Liver (tissue), 9 donors: ENCODE measurements around the gene TP53AIP1. TPM values are rescaled to one million over a fixed set of nuclear protein-coding genes. Genes with fewer than 3 reads are reported as not detected.

ENCODE experiments used
- DNase-seq: peaks from one replicate; pipeline ENCODE4 v3.0.0-alpha.2; 2017; ENCODE audit warnings: low spot score
- H3K27ac ChIP-seq, 2 donors: one replicate each; pipeline ENCODE4 v1.7.0; 2013; ENCODE audit warnings: inconsistent platforms in 2 of 2, low read length in 2 of 2, control low read depth in 1 of 2, low read depth in 1 of 2, mild to moderate bottlenecking in 1 of 2
- H3K27me3 ChIP-seq, 4 donors: one replicate each; pipeline versions ENCODE4 v1.6.1 to v1.7.0; 2013; ENCODE audit warnings: low read length in 3 of 4, inconsistent platforms in 1 of 4, mild to moderate bottlenecking in 1 of 4, moderate library complexity in 1 of 4; ENCODE audit not compliant: control insufficient read depth in 4 of 4, insufficient read depth in 4 of 4
- H3K36me3 ChIP-seq, 4 donors: one replicate each; pipeline versions ENCODE4 v1.6.1 to v1.7.0; 2013; ENCODE audit warnings: low read length in 3 of 4, mild to moderate bottlenecking in 3 of 4, low read depth in 1 of 4, moderate library complexity in 1 of 4; ENCODE audit not compliant: control insufficient read depth in 4 of 4, insufficient read depth in 3 of 4
- H3K4me1 ChIP-seq, 4 donors: one replicate each; pipeline versions ENCODE4 v1.6.1 to v1.7.0; 2013; ENCODE audit warnings: low read length in 3 of 4, mild to moderate bottlenecking in 3 of 4, moderate library complexity in 1 of 4; ENCODE audit not compliant: control insufficient read depth in 4 of 4, insufficient read depth in 4 of 4
- H3K4me3 ChIP-seq, 3 donors: one replicate each; pipeline versions ENCODE4 v1.6.1 to v1.7.0; 2013; ENCODE audit warnings: low read length in 3 of 3, control low read depth in 1 of 3, low read depth in 1 of 3, mild to moderate bottlenecking in 1 of 3
- H3K9ac ChIP-seq, 2 donors: one replicate each; pipeline ENCODE4 v1.7.0; 2013; ENCODE audit warnings: low read length in 2 of 2, mild to moderate bottlenecking in 2 of 2, moderate library complexity in 2 of 2, control low read depth in 1 of 2, low read depth in 1 of 2
- H3K9me3 ChIP-seq, 4 donors: one replicate each; pipeline versions ENCODE4 v1.6.1 to v1.7.0; 2013; ENCODE audit warnings: low read length in 3 of 4; ENCODE audit not compliant: control insufficient read depth in 4 of 4
- EGR1 ChIP-seq, 2 donors: IDR thresholded peaks; 2 replicates each; pipeline ENCODE4 v1.6.1; 2016 to 2018; ENCODE audit warnings: antibody characterized with exemption in 2 of 2, low read depth in 2 of 2
- FOXA1 ChIP-seq: IDR thresholded peaks from 2 replicates; pipeline ENCODE4 v1.6.1; 2016; ENCODE audit warnings: antibody characterized with exemption
- FOXA2 ChIP-seq: IDR thresholded peaks from 2 replicates; pipeline ENCODE4 v1.6.1; 2016; ENCODE audit warnings: antibody characterized with exemption
- GABPA ChIP-seq, 2 donors: IDR thresholded peaks in 1 of 2; conservative IDR thresholded peaks in 1 of 2; 2 replicates each; pipeline ENCODE4 v1.6.1; 2016; ENCODE audit warnings: antibody characterized with exemption in 2 of 2, mild to moderate bottlenecking in 1 of 2, moderate library complexity in 1 of 2
- HNF4A ChIP-seq, 2 donors: conservative IDR thresholded peaks; 2 replicates each; pipeline ENCODE4 v1.6.1; 2016; ENCODE audit warnings: antibody characterized with exemption in 2 of 2, mild to moderate bottlenecking in 2 of 2
- HNF4G ChIP-seq: IDR thresholded peaks from 2 replicates; pipeline ENCODE4 v1.6.1; 2016; ENCODE audit warnings: antibody characterized with exemption
- JUND ChIP-seq, 2 donors: IDR thresholded peaks; 2 replicates each; pipeline ENCODE4 v1.6.1; 2016; ENCODE audit warnings: antibody characterized with exemption in 2 of 2
- NR2F2 ChIP-seq: IDR thresholded peaks from 2 replicates; pipeline ENCODE4 v1.6.1; 2016; ENCODE audit warnings: antibody characterized with exemption
- RAD21 ChIP-seq, 2 donors: IDR thresholded peaks; 2 replicates each; pipeline ENCODE4 v1.6.1; 2016; ENCODE audit warnings: antibody characterized with exemption in 2 of 2, mild to moderate bottlenecking in 2 of 2
- RXRA ChIP-seq, 2 donors: IDR thresholded peaks; 2 replicates each; pipeline ENCODE4 v1.6.1; 2017 to 2018; ENCODE audit warnings: antibody characterized with exemption in 2 of 2, mild to moderate bottlenecking in 1 of 2
- SP1 ChIP-seq: IDR thresholded peaks from 2 replicates; pipeline ENCODE4 v1.6.1; 2018; ENCODE audit warnings: antibody characterized with exemption, mild to moderate bottlenecking
- TAF1 ChIP-seq: conservative IDR thresholded peaks from 2 replicates; pipeline ENCODE4 v1.6.1; 2016; ENCODE audit warnings: antibody characterized with exemption, mild to moderate bottlenecking
- YY1 ChIP-seq: IDR thresholded peaks from 2 replicates; pipeline ENCODE4 v1.6.1; 2016; ENCODE audit warnings: antibody characterized with exemption, mild to moderate bottlenecking
- whole genome bisulfite sequencing: extraction: QIAGEN DNeasy Blood & Tissue Kit; methylation state at CpG from one replicate; pipeline ENCODE4 v1.1.7; 2013; 5-methylcytosine and 5-hydroxymethylcytosine counted together
- polyA plus RNA-seq, 2 donors: library from polyadenylated mRNA; stranded (reverse) in 1 of 2; unstranded in 1 of 2; fragments of 200-250 nt in 1 of 2; fragments of >200 nt in 1 of 2; fragmentation: Nextera tagmentation in 1 of 2; extraction: Ambion mirVana in 1 of 2; gene quantifications; one replicate each; pipeline versions ENCODE4 v1.2.1 to v1.2.3, GENCODE V29; 2013 to 2015
- total RNA-seq, 2 donors: library from RNA; depleted of rRNA; stranded (reverse); fragments of >200 nt; gene quantifications; one replicate each; pipeline ENCODE4 v1.2.3, GENCODE V29; 2014
- TF ChIP-seq, protein P1 (sequence below): IDR thresholded peaks from 2 replicates; pipeline ENCODE4 v1.6.1; 2016; ENCODE audit warnings: antibody characterized with exemption, mild to moderate bottlenecking
- TF ChIP-seq, protein P2 (sequence below): IDR thresholded peaks from 2 replicates; pipeline ENCODE4 v1.6.1; 2016; ENCODE audit warnings: antibody characterized with exemption
- TF ChIP-seq, protein P3 (sequence below): IDR thresholded peaks from 2 replicates; pipeline ENCODE4 v1.6.1; 2016; ENCODE audit warnings: antibody characterized with exemption
- TF ChIP-seq, protein P4 (sequence below): fragments of 150-350 bp; IDR thresholded peaks from 2 replicates; pipeline ENCODE4 v1.5.1; 2017; ENCODE audit warnings: improper control_type of control experiment, low read depth, low read length; ENCODE audit not compliant: missing input control
- donor health status: healthy.
- donor health status: healthy.
- donor health status: healthy.
- donor health status: healthy.
- donor health status: healthy.

Gene TP53AIP1
- total and polyA plus RNA-seq, 4 donors = 0.08 TPM; not detected in 3

DNA sequence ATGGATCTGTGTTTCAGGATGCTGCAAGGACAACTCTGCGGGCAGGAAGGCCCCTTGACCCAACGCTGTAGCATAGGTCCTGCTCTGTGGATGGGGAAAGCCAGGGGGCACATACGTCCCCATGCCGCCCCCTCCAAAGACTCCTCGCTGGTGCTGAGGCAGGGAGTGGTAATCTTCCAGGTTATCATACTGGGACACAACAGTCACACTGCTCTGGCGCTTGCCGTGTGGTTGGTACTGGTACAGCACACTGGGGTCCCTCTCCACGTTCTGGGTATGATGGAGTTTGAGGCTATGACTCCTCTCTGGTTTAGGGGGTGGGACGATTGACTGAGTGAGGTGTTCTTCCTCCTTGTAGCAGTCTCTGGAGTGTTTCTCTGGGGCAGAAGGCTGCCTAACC lies 26.2 kb upstream of the TP53AIP1 start:
- Histone ChIP-seq H3K9me3 (no peaks in the 10 kb centered on the region), H3K27me3 (no peaks in the 10 kb centered on the region), H3K36me3 (peaks cover 2 to 54% (median 39%) of the 10 kb centered on the region in 4 donors), H3K27ac (no peak overlapping the region), H3K4me1 (no peaks in the 10 kb centered on the region), H3K9ac (no peak overlapping the region), H3K4me3 (no peak overlapping the region)
- DNase-seq = no peak
- WGBS = 96% methylated on average over 9 of the region's 9 CpGs
- TF ChIP-seq TAF1 = no peak
- TF ChIP-seq HNF4A (conservative IDR thresholded peaks at IDR 0.05) = no peak
- no peak for TF ChIP-seq RXRA (IDR thresholded peaks at IDR 0.05)
- TF ChIP-seq EGR1 (IDR thresholded peaks at IDR 0.05; ENCODE audit: low read depth in 2 of 2) = no peak
- TF ChIP-seq SP1 = no peak
- TF ChIP-seq FOXA2 = no peak
- no peak for TF ChIP-seq RAD21 (IDR thresholded peaks at IDR 0.05)
- no peak for TF ChIP-seq JUND (IDR thresholded peaks at IDR 0.05)
- TF ChIP-seq FOXA1 = no peak
- TF ChIP-seq, protein P1, sequence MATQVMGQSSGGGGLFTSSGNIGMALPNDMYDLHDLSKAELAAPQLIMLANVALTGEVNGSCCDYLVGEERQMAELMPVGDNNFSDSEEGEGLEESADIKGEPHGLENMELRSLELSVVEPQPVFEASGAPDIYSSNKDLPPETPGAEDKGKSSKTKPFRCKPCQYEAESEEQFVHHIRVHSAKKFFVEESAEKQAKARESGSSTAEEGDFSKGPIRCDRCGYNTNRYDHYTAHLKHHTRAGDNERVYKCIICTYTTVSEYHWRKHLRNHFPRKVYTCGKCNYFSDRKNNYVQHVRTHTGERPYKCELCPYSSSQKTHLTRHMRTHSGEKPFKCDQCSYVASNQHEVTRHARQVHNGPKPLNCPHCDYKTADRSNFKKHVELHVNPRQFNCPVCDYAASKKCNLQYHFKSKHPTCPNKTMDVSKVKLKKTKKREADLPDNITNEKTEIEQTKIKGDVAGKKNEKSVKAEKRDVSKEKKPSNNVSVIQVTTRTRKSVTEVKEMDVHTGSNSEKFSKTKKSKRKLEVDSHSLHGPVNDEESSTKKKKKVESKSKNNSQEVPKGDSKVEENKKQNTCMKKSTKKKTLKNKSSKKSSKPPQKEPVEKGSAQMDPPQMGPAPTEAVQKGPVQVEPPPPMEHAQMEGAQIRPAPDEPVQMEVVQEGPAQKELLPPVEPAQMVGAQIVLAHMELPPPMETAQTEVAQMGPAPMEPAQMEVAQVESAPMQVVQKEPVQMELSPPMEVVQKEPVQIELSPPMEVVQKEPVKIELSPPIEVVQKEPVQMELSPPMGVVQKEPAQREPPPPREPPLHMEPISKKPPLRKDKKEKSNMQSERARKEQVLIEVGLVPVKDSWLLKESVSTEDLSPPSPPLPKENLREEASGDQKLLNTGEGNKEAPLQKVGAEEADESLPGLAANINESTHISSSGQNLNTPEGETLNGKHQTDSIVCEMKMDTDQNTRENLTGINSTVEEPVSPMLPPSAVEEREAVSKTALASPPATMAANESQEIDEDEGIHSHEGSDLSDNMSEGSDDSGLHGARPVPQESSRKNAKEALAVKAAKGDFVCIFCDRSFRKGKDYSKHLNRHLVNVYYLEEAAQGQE = no peak
- no peak for TF ChIP-seq HNF4G
- TF ChIP-seq, protein P2, sequence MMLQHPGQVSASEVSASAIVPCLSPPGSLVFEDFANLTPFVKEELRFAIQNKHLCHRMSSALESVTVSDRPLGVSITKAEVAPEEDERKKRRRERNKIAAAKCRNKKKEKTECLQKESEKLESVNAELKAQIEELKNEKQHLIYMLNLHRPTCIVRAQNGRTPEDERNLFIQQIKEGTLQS = no peak
- TF ChIP-seq, protein P3, sequence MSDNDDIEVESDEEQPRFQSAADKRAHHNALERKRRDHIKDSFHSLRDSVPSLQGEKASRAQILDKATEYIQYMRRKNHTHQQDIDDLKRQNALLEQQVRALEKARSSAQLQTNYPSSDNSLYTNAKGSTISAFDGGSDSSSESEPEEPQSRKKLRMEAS = no peak
- TF ChIP-seq, protein P4, sequence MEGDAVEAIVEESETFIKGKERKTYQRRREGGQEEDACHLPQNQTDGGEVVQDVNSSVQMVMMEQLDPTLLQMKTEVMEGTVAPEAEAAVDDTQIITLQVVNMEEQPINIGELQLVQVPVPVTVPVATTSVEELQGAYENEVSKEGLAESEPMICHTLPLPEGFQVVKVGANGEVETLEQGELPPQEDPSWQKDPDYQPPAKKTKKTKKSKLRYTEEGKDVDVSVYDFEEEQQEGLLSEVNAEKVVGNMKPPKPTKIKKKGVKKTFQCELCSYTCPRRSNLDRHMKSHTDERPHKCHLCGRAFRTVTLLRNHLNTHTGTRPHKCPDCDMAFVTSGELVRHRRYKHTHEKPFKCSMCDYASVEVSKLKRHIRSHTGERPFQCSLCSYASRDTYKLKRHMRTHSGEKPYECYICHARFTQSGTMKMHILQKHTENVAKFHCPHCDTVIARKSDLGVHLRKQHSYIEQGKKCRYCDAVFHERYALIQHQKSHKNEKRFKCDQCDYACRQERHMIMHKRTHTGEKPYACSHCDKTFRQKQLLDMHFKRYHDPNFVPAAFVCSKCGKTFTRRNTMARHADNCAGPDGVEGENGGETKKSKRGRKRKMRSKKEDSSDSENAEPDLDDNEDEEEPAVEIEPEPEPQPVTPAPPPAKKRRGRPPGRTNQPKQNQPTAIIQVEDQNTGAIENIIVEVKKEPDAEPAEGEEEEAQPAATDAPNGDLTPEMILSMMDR = no peak
- TF ChIP-seq YY1 = no peak

DNA sequence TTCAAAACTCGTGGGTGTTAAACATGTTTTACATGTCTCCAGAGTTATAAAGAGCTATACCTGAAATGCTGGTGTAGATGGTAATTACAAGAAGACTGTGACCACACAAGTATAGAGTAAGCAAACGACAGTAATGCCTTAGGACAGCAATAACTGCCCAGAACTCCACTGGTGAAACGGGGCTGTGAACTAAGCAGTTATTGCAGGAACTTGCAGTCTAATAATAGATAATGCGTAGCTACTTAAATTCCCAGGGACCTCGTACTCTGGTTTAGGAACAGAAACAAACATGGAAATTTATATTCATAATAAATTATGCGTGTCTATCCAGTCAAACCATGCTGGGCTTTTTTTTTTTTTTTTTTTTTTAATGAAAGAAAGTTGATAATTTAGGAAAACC lies 24.9 kb upstream of the TP53AIP1 start:
- H3K36me3 ChIP-seq = peaks cover 2 to 41% (median 28%) of the 10 kb centered on the region in 4 donors
- no peak overlapping the region for H3K4me3 ChIP-seq
- H3K4me1 ChIP-seq = no peaks in the 10 kb centered on the region
- no peaks in the 10 kb centered on the region for H3K27me3 ChIP-seq
- WGBS = 91% methylated on average over 6 of the region's 6 CpGs
- H3K9me3 ChIP-seq = no peaks in the 10 kb centered on the region
- H3K27ac ChIP-seq = no peak overlapping the region
- no peak for DNase-seq
- no peak overlapping the region for H3K9ac ChIP-seq
- TF ChIP-seq, protein P3 = no peak
- TF ChIP-seq EGR1 (IDR thresholded peaks at IDR 0.05; ENCODE audit: low read depth in 2 of 2) (no peak), GABPA (IDR thresholded peaks at IDR 0.05 in 1 of 2, conservative IDR thresholded peaks at IDR 0.05 in 1 of 2) (no peak), HNF4G (no peak), JUND (IDR thresholded peaks at IDR 0.05) (no peak), TAF1 (no peak), NR2F2 (no peak), SP1 (no peak), HNF4A (conservative IDR thresholded peaks at IDR 0.05) (no peak), FOXA2 (no peak), FOXA1 (no peak)
- TF ChIP-seq, protein P1 = no peak
- TF ChIP-seq, protein P4 = no peak
